ENCODE results near the gene FAM78A. TPM values are rescaled to one million over a fixed set of nuclear protein-coding genes. Genes with fewer than 3 reads are reported as not detected.

FAM78A gene
- total and polyA plus RNA-seq, 2 of the 8 experiments (the other 6 are each of a cell fraction or from before 2014, with no cell fraction given): 3.1 TPM

- Histone ChIP-seq H2AK5ac (ENCODE audit: low read depth, low read length) (no peak overlapping the region; the same call in 1 of the 2 replicates), H2BK20ac (ENCODE audit: low read length) (no peak overlapping the region), H3K23me2 (ENCODE audit: low read depth, low read length) (no peaks in the 10 kb centered on the region), H2AFZ (ENCODE audit: low read length) (no peak overlapping the region), H3K79me1 (ENCODE audit: low read depth, low read length) (no peaks in the 10 kb centered on the region), H2BK5ac (ENCODE audit: low read depth, low read length) (no peak overlapping the region), H3K9ac (replicated peaks in 1 of 4; ENCODE audit: extremely low read depth in 1 of 4, low read depth in 3 of 4, low read length in 3 of 4) (no peak overlapping the region), H3K14ac (ENCODE audit: insufficient read length) (no peak overlapping the region), H2BK15ac (ENCODE audit: low read length) (peak overlapping the region; percentile 92; the same call in 1 of the 2 replicates), H2BK120ac (replicated peaks; ENCODE audit: low read depth, low read length) (no peak overlapping the region), H3K4ac (replicated peaks; ENCODE audit: insufficient read length, low read depth, low read length) (no peak overlapping the region), H3K4me2 (ENCODE audit: insufficient read depth in 1 of 2, low read depth in 2 of 2, low read length in 2 of 2) (no peak overlapping the region), H3K18ac (ENCODE audit: extremely low read depth, low read length) (no peak overlapping the region; the same call in 1 of the 2 replicates), H3K27ac (ENCODE audit: low read depth, low read length) (no peak overlapping the region), H3K27me3 (replicated peaks in 1 of 4; ENCODE audit: control insufficient read depth in 3 of 4, extremely low read depth in 1 of 4, insufficient read depth in 3 of 4, low read length in 3 of 4) (no peaks in the 10 kb centered on the region), H3K79me2 (ENCODE audit: control insufficient read depth in 1 of 2, insufficient read depth in 2 of 2, low read length in 2 of 2) (no peaks in the 10 kb centered on the region), H4K8ac (ENCODE audit: extremely low read depth, insufficient read depth, low read length) (no peak overlapping the region), H4K5ac (ENCODE audit: insufficient read length, low read depth, low read length) (no peak overlapping the region), H4K91ac (replicated peaks; ENCODE audit: insufficient read length, low read length) (no peak overlapping the region), H3K9me3 (ENCODE audit: insufficient read depth in 2 of 2, low read depth in 1 of 2, low read length in 1 of 2) (no peaks in the 10 kb centered on the region), H3K23ac (ENCODE audit: insufficient read length) (no peak overlapping the region), H3K56ac (replicated peaks; ENCODE audit: insufficient read length, low read depth, low read length) (no peak overlapping the region), H3K4me3 (ENCODE audit: extremely low read depth in 1 of 4, insufficient read depth in 2 of 4, low read depth in 3 of 4, low read length in 4 of 4) (no peak overlapping the region), H3K36me3 (ENCODE audit: control insufficient read depth in 2 of 4, insufficient read depth in 4 of 4, low read length in 3 of 4) (no peaks in the 10 kb centered on the region), H4K20me1 (replicated peaks in 1 of 2; ENCODE audit: control insufficient read depth in 1 of 2, insufficient read depth in 2 of 2, low read length in 2 of 2) (no peaks in the 10 kb centered on the region), H3K4me1 (replicated peaks in 1 of 4; ENCODE audit: control insufficient read depth in 3 of 4, insufficient read depth in 4 of 4, low read length in 3 of 4) (peaks cover 0 to 5% (median 3%) of the 10 kb centered on the region in 4 experiments; a peak in 2 of 7 replicates), H2BK12ac (ENCODE audit: low read depth, low read length) (no peak overlapping the region)
- FAIRE-seq: no peak
- no peak for DNase-seq (ENCODE audit: low read depth in 1 of 2, low spot score in 2 of 2)
- 90% methylated on average over 11 of the region's 11 CpGs; no CpG with 5 or more reads in 1 of the 2 experiments for WGBS, 2 experiments (ENCODE audit: extremely low coverage in 1 of 2, insufficient coverage in 1 of 2, insufficient read length in 1 of 2, insufficient replicate concordance in 2 of 2, low coverage in 1 of 2, low lambda C conversion rate in 2 of 2, missing lambda C conversion rate in 1 of 2)
- ChIA-PET CTCF (ENCODE audit: partially characterized antibody) (interaction anchor here (0.6 to 1.8 kb wide), 5 partner anchors 33 to 125 kb away, joined by 3 to 10 read pairs (median 3); no protein-coding TSS in a partner anchor), POLR2A (ENCODE audit: partially characterized antibody) (interaction anchor here (1.6 kb wide), 1 partner anchor 10 kb away, joined by 4 read pairs; no protein-coding TSS in a partner anchor)
- TF ChIP-seq SIRT6 (IDR thresholded peaks at IDR 0.05; ENCODE audit: low read length) (no peak), CHD1 (IDR thresholded peaks at IDR 0.05; ENCODE audit: low read depth, low read length) (no peak), KDM4A (IDR thresholded peaks at IDR 0.05; ENCODE audit: low read depth, low read length, severe bottlenecking) (no peak), ASH2L (IDR thresholded peaks at IDR 0.05; ENCODE audit: low read length) (no peak), POU5F1 (IDR thresholded peaks at IDR 0.05; ENCODE audit: low read depth, low read length) (no peak), POLR2A (IDR thresholded peaks at IDR 0.05; ENCODE audit: control extremely low read depth in 1 of 2, low read depth in 2 of 2, low read length in 2 of 2) (no peak), SAP30 (IDR thresholded peaks at IDR 0.05; ENCODE audit: insufficient read depth, insufficient replicate concordance, low read length) (no peak), TEAD4 (IDR thresholded peaks at IDR 0.05; ENCODE audit: low read depth, low read length) (no peak), E2F6 (IDR thresholded peaks at IDR 0.05) (no peak), CEBPB (IDR thresholded peaks at IDR 0.05; ENCODE audit: low read depth, low read length) (no peak), RFX5 (IDR thresholded peaks at IDR 0.05; ENCODE audit: borderline replicate concordance, low read depth, low read length) (no peak), CREB1 (IDR thresholded peaks at IDR 0.05) (no peak)
Measured at GRCh38 chr9:131303381-131304321, 27.3 kb upstream of the FAM78A start.

Measured in H1 (cell line).